ENCODE results near the gene DEDD2. TPM values are rescaled to one million over a fixed set of nuclear protein-coding genes. Genes with fewer than 3 reads are reported as not detected.

DEDD2 gene
- total RNA-seq, 1 experiment from 2014 or later = 23.9 TPM

DNA sequence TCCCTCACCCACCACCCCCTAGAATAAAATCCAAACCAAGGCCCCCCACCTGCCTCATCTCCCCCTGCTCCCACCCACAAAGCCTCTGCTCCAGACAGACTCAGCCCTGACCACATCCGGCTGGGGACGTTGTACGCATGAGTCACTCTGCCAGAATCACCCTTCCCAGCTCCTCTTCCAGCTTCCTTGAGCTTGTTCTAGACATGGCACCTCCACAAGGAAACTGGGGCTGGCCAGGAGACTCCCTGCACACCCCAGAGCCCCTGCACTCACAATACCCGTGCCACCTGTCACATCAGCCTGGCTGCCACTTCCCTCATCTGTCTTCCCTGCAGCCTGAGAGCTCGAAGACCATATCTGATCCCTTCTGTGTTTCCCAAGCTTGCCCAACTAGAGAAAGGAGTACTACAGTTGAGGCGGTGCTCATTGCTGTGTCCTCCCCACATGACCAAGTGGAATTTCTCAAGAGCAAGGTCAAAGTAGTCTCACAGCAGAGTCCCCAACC is 9.7 kb downstream of the DEDD2 start:
- in situ Hi-C loops (cut with HindIII; ENCODE audit: low pct_unique_long_range_greater_than_20kb, low sequenced_read_pairs) = no loop called here
- DNase-seq (ENCODE audit: low read depth, low spot score) = no peak

DNA sequence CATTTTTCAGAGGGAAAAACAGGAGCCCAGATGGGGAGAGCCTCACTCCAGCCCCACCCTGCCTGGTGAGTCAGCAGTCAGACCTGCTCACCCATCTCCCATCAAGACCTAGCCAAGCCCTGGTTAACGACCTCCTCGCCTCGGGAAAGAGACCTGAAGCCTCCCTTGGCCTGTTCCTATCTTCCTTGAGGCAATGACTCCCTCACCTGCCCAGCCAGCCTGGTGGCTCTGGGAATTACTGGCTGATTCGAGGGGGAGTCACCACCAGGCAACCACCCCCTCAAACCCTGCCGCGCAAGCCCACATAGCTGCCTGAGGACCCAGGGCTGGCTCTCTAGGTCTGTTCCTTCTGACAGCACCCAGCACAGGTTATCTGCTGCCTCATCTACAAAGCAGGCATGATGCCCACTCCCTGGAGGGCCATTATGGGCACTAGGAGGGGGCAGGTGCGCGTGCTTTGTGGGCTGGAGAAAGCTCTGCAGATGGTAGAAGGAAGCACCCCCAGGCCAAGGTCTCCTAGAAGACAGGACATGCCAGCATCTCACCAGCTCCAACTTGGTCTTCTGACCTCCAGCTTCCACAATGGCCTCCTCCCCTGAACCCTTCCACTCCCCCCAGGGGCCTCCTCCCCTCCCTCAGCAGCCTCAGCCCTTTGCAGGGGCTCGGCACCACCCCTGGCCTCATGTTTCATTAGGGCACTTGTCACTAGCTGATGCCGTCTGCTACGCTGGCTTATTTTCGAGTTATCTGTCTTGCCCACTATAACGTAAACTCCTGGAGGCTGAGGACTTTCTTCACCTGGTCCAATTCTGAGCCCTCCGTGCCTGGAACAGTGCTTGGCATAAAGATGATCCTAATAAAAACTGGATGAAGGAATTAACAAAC is 10.4 kb downstream of the DEDD2 start:
- in situ Hi-C loops (cut with HindIII; ENCODE audit: low pct_unique_long_range_greater_than_20kb, low sequenced_read_pairs) = no loop called here

GRCh38 chr19:42204664-42205063 is 12.8 kb downstream of the DEDD2 start:
- no peak for DNase-seq (ENCODE audit: low read depth, low spot score)
- in situ Hi-C loops (cut with HindIII; ENCODE audit: low pct_unique_long_range_greater_than_20kb, low sequenced_read_pairs) = no loop called here

More for the DNA sequence above, 10.4 kb downstream of the DEDD2 start:
- DNase-seq (ENCODE audit: low read depth, low spot score) = no peak

DNA sequence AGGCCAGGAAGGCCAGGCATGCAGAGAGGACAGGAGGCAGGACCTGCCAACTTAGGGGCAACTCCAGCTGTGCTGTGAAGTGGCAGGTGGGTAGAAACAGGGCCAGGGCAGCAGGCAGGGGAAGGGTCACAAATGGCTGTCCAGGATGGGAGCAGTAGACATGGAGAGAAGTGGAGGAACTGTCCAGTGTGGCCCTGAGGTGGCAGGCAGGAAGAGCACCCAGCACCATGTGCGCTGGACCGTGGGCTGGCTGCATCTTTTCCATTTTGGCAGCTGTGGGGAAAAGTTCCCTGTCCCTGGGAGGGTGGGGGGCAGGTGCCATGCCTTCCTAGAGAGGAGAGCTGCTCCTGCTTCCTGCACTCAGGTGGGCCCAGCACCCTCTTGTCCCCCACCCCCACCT is 13.8 kb downstream of the DEDD2 start:
- no peak for DNase-seq (ENCODE audit: low read depth, low spot score)
- in situ Hi-C loops (cut with HindIII; ENCODE audit: low pct_unique_long_range_greater_than_20kb, low sequenced_read_pairs) = no loop called here

DNA sequence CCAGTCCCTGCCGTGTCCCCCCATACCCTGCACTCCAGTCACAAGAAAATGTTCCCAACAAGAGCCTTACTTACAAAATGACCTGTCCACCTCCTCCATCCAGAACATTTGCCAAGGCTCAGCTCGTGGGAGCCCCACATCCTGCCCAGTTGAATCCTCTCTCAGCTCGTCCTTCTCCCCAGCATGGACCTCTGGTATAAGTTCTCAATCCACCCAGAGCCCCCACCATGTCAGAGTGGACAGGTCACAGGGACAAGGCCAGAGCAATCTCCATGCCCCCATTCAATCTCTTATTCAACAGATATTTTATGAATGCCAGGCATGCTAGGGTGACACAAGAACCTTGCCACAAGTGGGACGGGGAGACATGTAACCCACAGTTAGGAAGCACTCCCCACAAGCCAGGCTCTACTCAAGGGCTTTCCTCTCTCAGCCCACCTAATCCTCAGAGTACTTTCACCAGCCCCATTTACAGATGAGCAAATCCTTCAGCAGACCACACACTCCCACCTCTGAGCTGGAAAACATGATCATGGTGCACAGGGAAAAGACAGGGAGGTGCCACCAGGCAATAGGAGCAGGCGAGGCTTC is 15.1 kb downstream of the DEDD2 start:
- no peak for DNase-seq (ENCODE audit: low read depth, low spot score)
- in situ Hi-C loops (cut with HindIII; ENCODE audit: low pct_unique_long_range_greater_than_20kb, low sequenced_read_pairs) = no loop called here

DNA sequence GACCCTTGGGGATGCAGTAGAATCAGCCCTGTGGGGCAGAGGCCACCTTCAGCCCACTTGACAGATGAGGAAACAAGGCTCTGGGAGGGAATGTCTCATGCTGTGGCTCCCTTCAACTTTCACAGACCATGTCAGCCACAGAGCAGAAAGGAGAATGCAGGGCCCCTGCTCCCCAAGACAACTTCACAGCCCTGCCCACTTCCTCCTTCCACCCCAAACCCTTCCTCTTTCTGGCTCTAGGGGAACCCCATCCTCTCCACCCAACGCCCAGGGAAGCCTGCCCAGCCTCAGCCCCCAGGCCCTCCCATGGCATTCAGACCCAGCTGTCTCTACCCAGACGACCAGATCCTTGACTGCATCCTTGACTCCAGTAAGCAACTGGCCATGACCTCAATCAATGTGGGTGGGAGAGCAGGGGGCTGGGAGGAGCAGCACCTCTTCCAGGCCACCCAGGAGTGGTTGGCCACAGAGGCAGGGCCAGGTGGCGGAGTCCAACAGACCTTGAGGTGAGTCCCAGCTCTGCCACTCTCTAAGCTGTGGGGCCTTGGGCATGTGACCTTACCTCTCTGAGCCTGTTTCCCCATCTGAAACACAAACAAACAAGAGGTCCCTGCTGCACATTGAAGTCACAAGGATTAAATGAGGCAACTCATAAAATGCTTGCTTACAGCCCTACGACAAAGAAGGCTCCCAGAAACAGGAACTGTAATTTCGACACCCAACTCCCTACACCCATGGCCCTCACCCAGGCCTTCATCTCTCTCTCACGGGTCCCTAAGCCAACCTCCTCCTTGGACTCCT is 15.8 kb downstream of the DEDD2 start:
- in situ Hi-C loops (cut with HindIII; ENCODE audit: low pct_unique_long_range_greater_than_20kb, low sequenced_read_pairs) = no loop called here
- no peak for DNase-seq (ENCODE audit: low read depth, low spot score)

GRCh38 chr19:42200116-42200715 is 17.3 kb downstream of the DEDD2 start:
- no peak for DNase-seq (ENCODE audit: low read depth, low spot score)
- in situ Hi-C loops (cut with HindIII; ENCODE audit: low pct_unique_long_range_greater_than_20kb, low sequenced_read_pairs) = no loop called here

DNA sequence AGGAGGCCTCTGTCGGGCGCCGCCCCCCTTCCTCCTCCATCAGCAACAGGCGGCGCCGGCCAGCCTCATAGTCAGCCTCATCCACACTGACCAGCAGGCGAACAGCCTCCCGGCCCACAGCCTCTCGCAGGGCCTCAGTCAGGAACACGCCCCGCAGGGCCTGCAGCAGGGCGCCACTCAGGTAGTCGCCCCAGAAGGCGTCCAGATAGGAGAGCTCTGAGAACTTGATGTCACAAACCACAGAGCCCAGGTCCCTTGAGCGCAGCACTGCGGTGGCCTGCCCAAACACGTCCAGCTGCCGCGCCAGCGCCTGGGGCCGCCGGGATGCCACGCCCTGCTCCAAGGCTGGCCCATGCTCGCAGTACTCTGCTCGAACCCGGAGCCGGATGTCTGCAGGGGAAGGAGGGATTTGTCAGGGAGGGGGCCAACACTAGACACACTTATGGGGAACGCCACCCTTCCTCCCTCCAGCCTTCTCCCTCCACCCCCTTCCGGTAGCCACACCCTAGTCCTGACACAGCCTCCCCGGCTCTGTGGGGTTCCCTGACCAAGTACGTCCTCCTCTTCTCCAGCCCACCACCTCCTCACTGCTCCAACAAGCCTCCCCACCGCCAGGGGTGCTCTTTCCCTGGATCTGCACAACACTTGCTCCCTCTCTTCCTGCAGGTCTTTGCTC is 17.9 kb downstream of the DEDD2 start:
- in situ Hi-C loops (cut with HindIII; ENCODE audit: low pct_unique_long_range_greater_than_20kb, low sequenced_read_pairs) = no loop called here
- DNase-seq (ENCODE audit: low read depth, low spot score) = no peak

- in situ Hi-C loops (cut with HindIII; ENCODE audit: low pct_unique_long_range_greater_than_20kb, low sequenced_read_pairs) = no loop called here
- no peak for DNase-seq (ENCODE audit: low read depth, low spot score)
These were observed 18.6 kb downstream of the DEDD2 start for GRCh38 chr19:42198676-42199439.

DNA sequence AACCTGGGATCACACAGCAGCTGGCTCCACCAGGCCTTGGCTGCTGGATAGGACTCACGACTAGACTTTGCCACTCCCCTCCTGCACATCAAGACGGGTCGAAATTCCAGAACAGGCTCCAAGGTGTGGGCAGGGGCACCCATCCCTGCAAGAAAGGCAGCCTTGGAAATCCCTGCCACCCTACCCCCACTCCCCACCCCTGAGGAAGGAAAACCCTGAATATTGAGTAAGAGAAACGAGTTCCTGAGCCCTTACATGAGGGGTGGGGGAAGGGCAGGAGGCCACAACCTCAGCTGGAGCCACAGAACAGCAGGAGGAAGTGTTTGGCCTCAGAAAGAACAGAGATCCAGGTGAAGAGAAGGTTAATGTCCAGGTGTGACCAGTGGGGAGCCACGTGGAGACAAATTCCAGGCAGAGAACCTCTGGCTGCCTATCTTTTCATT is 20.1 kb downstream of the DEDD2 start:
- no peak for DNase-seq (ENCODE audit: low read depth, low spot score)
- in situ Hi-C loops (cut with HindIII; ENCODE audit: low pct_unique_long_range_greater_than_20kb, low sequenced_read_pairs) = no loop called here

GRCh38 chr19:42196011-42197001 is 21.2 kb downstream of the DEDD2 start:
- DNase-seq (ENCODE audit: low read depth, low spot score) = no peak
- in situ Hi-C loops (cut with HindIII; ENCODE audit: low pct_unique_long_range_greater_than_20kb, low sequenced_read_pairs) = no loop called here

DNA sequence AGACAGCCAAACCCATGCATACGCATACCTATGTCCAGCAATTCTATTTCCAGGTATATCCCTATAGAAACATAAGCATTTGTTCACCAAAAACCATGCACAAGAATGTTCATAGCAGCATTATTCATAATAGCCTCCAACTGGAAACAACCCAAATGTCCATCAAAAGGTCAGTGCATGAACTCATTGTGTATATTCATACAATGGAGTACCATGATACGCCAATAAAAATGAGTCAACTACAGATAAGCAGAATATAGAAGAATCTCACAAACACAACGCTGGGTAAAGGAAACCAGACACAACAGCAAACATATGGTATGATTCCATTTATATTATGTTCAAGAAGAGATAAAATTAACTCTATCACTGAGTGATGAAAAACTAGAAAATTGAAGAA is 23.8 kb downstream of the DEDD2 start:
- no peak for DNase-seq (ENCODE audit: low read depth, low spot score)
- in situ Hi-C loops (cut with HindIII; ENCODE audit: low pct_unique_long_range_greater_than_20kb, low sequenced_read_pairs) = no loop called here

- in situ Hi-C loops (cut with HindIII; ENCODE audit: low pct_unique_long_range_greater_than_20kb, low sequenced_read_pairs) = no loop called here
- no peak for DNase-seq (ENCODE audit: low read depth, low spot score)
These were observed 24.2 kb downstream of the DEDD2 start for GRCh38 chr19:42193294-42193693.

DNA sequence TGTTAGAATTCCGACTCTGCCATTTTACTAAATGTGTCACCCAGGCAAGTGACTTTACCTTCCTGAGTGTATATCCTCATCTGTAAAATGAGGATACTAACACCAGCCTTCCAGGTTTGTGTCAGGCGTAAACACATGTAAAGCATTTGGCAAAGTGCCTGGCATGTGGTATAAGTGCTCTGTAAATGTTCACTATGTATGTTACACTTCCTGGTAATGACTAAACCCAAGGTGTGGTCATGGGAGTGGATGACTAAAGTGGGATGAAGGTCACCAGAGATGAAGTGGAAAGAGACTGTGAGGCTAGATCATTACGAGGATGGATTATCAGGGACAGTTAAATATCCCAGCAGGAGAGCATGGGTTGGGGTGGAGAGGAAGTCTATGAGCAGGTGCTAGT is 25.6 kb downstream of the DEDD2 start:
- in situ Hi-C loops (cut with HindIII; ENCODE audit: low pct_unique_long_range_greater_than_20kb, low sequenced_read_pairs) = no loop called here
- no peak for DNase-seq (ENCODE audit: low read depth, low spot score)

GRCh38 chr19:42191330-42191729 is 26.1 kb downstream of the DEDD2 start:
- no peak for DNase-seq (ENCODE audit: low read depth, low spot score)
- in situ Hi-C loops (cut with HindIII; ENCODE audit: low pct_unique_long_range_greater_than_20kb, low sequenced_read_pairs) = no loop called here

GRCh38 chr19:42189133-42189532 is 28.3 kb downstream of the DEDD2 start:
- DNase-seq (ENCODE audit: low read depth, low spot score) = peak; percentile 28

More at GRCh38 chr19:42189133-42189532, 28.3 kb downstream of the DEDD2 start:
- in situ Hi-C loops (cut with HindIII; ENCODE audit: low pct_unique_long_range_greater_than_20kb, low sequenced_read_pairs) = no loop called here

All from SK-MEL-5 (cell line).